Measurements from ENCODE around the gene SSTR1. TPM values are rescaled to one million over a fixed set of nuclear protein-coding genes. Genes with fewer than 3 reads are reported as not detected.
A peak's percentile ranks its signal among the peaks of the same experiment; 100 is the strongest.

Gene SSTR1
- total RNA-seq, 1 donor from 2014 or later: not detected

- no peaks in the 10 kb centered on the region for H4K20me1 ChIP-seq (ENCODE audit: insufficient read depth, low read length)
- peaks cover 13% of the 10 kb centered on the region for H3K27me3 ChIP-seq (ENCODE audit: insufficient read depth, low read length)
- H3K36me3 ChIP-seq (ENCODE audit: insufficient read depth, low read length): no peaks in the 10 kb centered on the region
- H3K27ac ChIP-seq (ENCODE audit: low read depth, low read length): no peak within 1 kb of the TSS
- no peak within 1 kb of the TSS for H3K9ac ChIP-seq (ENCODE audit: low read length)
- no peaks in the 10 kb centered on the region for H3K79me2 ChIP-seq (ENCODE audit: insufficient read depth, low read length)
- peaks cover 7% of the 10 kb centered on the region for H3K4me1 Mint-ChIP-seq (ENCODE audit: low read depth, unreplicated experiment)
- no peak within 1 kb of the TSS for H3K27ac Mint-ChIP-seq (ENCODE audit: unreplicated experiment)
- FAIRE-seq: no peak
- TF ChIP-seq EZH2 (IDR thresholded peaks at IDR 0.05; ENCODE audit: insufficient read depth, low read length) (no peak), CTCF (IDR thresholded peaks at IDR 0.05; ENCODE audit: insufficient read depth, low read depth, low read length) (no peak)
- peaks cover 5% of the 10 kb centered on the region for H3K4me1 ChIP-seq (ENCODE audit: insufficient read depth, low read length)
- H3K9me3 ChIP-seq (ENCODE audit: insufficient read depth, low read depth, low read length): peaks cover 3% of the 10 kb centered on the region
- H3K9me3 Mint-ChIP-seq (ENCODE audit: unreplicated experiment): peaks cover 3% of the 10 kb centered on the region
- H3K4me2 ChIP-seq (ENCODE audit: low read length): peak within 1 kb of the TSS; percentile 86
- H3K4me3 ChIP-seq (ENCODE audit: insufficient read depth, low read depth, low read length): peak within 1 kb of the TSS; percentile 53
- DNase-seq (ENCODE audit: low read depth): peak; percentile 6
- peaks cover 31% of the 10 kb centered on the region for H3K27me3 Mint-ChIP-seq (ENCODE audit: low read depth, unreplicated experiment)
- peak within 1 kb of the TSS; percentile 34 for H3K4me3 Mint-ChIP-seq (ENCODE audit: unreplicated experiment)
- H2AFZ ChIP-seq (ENCODE audit: low read depth, low read length): peak within 1 kb of the TSS; percentile 86
- no peaks in the 10 kb centered on the region for H3K36me3 Mint-ChIP-seq (ENCODE audit: low read depth, unreplicated experiment)
These were observed 48.2 kb downstream of the SSTR1 start, which contains the start of gene CLEC14A for GRCh38 chr14:38255673-38256532. TSS of gene CLEC14A (minus strand) at chr14:38256093. CDS start at chr14:38256022, 71 bp downstream.

- Histone ChIP-seq H2AFZ (ENCODE audit: low read depth, low read length) (no peak overlapping the region), H3K4me2 (ENCODE audit: low read length) (no peak overlapping the region)
These were observed 48.8 kb downstream of the SSTR1 start for GRCh38 chr14:38256533-38256840.

More at GRCh38 chr14:38256533-38256840, 48.8 kb downstream of the SSTR1 start:
- TF ChIP-seq CTCF (IDR thresholded peaks at IDR 0.05; ENCODE audit: insufficient read depth, low read depth, low read length) (no peak), EZH2 (IDR thresholded peaks at IDR 0.05; ENCODE audit: insufficient read depth, low read length) (no peak)
- H3K36me3 ChIP-seq (ENCODE audit: insufficient read depth, low read length): no peaks in the 10 kb centered on the region
- Mint-ChIP-seq H3K36me3 (ENCODE audit: low read depth, unreplicated experiment) (no peaks in the 10 kb centered on the region), H3K9me3 (ENCODE audit: unreplicated experiment) (peaks cover 3% of the 10 kb centered on the region), H3K4me1 (ENCODE audit: low read depth, unreplicated experiment) (peaks cover 7% of the 10 kb centered on the region), H3K27me3 (ENCODE audit: low read depth, unreplicated experiment) (peaks cover 31% of the 10 kb centered on the region), H3K4me3 (ENCODE audit: unreplicated experiment) (peak overlapping the region; percentile 34), H3K27ac (ENCODE audit: unreplicated experiment) (no peak overlapping the region)
- no peak overlapping the region for H3K9ac ChIP-seq (ENCODE audit: low read length)
- no peak overlapping the region for H3K27ac ChIP-seq (ENCODE audit: low read depth, low read length)
- H3K4me1 ChIP-seq (ENCODE audit: insufficient read depth, low read length): peaks cover 5% of the 10 kb centered on the region
- FAIRE-seq (no peak), DNase-seq (ENCODE audit: low read depth) (no peak)
- H3K27me3 ChIP-seq (ENCODE audit: insufficient read depth, low read length): peaks cover 13% of the 10 kb centered on the region
- H4K20me1 ChIP-seq (ENCODE audit: insufficient read depth, low read length): no peaks in the 10 kb centered on the region
- no peak overlapping the region for H3K4me3 ChIP-seq (ENCODE audit: insufficient read depth, low read depth, low read length)
- peaks cover 3% of the 10 kb centered on the region for H3K9me3 ChIP-seq (ENCODE audit: insufficient read depth, low read depth, low read length)
- no peaks in the 10 kb centered on the region for H3K79me2 ChIP-seq (ENCODE audit: insufficient read depth, low read length)

Measured in astrocyte (in vitro differentiated cells and primary cell).